PC-3 (cell line): ENCODE data around the gene RSRP1.
"Not testable (repeated sequence)": the region's sequence is repeated elsewhere in the genome, so short reads cannot be mapped to it uniquely, and the experiment has no call there.

Source experiments
- CTCF ChIP-seq: fragments of 300-600 bp; sonication (generic); conservative IDR thresholded peaks from 2 replicates; pipeline ENCODE4 v1.5.1; 2017; ENCODE audit warnings: antibody characterized with exemption, low read depth, mild to moderate bottlenecking, low read length
- EZH2 ChIP-seq: fragments of 300-600 bp; sonication (generic); IDR thresholded peaks from one replicate; pipeline ENCODE4 v1.6.1; 2017; ENCODE audit warnings: antibody characterized with exemption, mild to moderate bottlenecking, low read length; ENCODE audit not compliant: unreplicated experiment
- EZH2phosphoT487 ChIP-seq: fragments of 300-600 bp; sonication (generic); IDR thresholded peaks from 2 replicates; pipeline ENCODE4 v1.6.1; 2018; ENCODE audit warnings: mild to moderate bottlenecking, antibody characterized with exemption, low read length, borderline replicate concordance

GRCh38 chr1:25278358-25278757 lies 31.1 kb upstream of the RSRP1 start:
- not testable (repeated sequence) for TF ChIP-seq CTCF, EZH2, EZH2phosphoT487
